Iris pigment epithelial cell (primary cell): ENCODE data around the gene MAST4.

Source experiments
- DNase-seq: peaks from one replicate; pipeline ENCODE4 v3.0.0-alpha.2; 2011; ENCODE audit warnings: low read depth

Gene MAST4

GRCh38 chr5:66595756-66596635 is at the start of gene MAST4:
TSS of gene MAST4 (plus strand) at chr5:66596393. CDS start at chr5:66596656, 263 bp downstream.
- DNase-seq: peak; percentile 86

GRCh38 chr5:66546541-66546940 is 49.7 kb upstream of the MAST4 start:
- DNase-seq: no peak

DNA sequence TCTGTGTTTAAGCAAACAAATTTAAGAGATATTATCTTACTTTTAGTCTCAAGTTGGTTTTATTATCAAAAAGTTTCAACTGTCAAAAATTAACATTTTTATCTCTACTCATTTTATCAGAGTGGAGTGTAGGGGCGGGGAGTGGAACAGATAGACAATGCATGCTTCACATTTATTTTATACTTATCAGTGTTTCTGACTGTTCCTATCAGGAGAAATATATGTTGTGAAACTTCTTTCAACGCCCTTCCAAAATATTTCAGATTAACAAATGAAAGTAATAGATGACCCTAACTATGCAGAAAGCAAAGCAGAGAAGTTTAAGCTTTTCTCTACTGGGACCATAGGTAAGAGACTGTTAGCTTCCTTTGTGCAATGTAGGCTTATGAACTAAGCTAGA is 44.9 kb upstream of the MAST4 start:
- DNase-seq: no peak

GRCh38 chr5:66551945-66552344 is 44.2 kb upstream of the MAST4 start:
- no peak for DNase-seq

DNA sequence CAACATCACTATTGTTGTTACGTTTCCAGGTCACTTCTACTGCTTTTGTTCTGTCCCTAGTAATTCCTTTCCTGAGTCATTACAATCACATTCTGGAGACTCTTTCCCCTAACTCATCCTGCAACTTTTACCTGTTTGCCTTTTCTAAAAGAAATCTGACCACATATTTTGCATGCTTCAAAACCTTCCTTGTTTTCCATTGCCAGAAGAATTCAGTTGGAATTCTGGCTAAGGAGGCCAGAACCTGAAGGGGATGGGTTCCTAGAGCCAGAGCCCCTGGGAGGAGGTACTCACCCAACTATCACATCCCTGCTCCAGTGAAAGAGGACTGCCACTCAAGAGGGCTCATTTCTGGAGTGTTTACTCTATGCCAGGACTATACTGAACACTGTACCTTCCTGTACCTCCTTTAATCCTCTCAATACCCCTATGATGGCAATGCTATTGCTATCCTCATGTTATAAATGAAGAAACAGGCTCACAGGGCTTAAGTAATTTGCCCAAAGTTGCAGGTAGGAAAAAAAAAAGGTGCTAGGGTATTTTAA is 42.8 kb upstream of the MAST4 start:
- no peak for DNase-seq

GRCh38 chr5:66553916-66554575 is 42.1 kb upstream of the MAST4 start:
- peak; percentile 3 for DNase-seq

DNA sequence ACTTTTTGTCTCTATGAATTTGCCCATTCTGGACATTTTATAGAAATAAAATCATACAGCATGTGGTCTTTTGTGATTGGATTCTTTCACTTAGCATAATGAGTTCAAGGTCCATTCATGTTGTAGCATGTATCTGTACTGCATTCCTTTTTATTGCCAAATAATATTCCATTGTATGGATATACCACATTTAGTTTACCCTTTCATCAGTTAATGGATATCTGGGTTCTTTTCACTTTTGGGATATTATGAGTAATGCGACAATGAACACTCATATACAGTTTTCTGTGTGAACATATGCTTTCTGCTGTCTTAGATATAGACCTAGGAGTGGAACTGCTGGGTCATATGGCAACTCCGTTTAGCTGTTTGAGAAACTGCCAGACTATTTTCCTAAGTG is 41.3 kb upstream of the MAST4 start:
- no peak for DNase-seq

DNA sequence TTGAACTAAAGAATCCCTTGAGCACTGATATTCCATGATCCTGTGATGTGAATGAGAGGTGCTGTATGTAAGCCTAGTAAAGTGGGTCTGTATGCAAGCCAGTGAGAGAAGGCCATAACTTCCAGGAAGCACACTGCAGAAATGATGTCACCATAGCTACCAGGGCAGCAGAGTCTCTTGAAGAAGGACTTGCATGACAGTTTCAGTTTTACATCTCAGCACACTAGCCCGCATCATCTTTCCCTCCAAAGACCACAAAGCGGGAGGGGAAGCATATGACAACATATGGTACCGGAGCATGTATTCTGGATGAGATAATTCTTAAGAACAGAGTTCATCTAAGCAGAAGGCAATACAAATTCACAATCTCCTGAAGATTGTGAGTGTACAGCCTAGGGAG is 37.6 kb upstream of the MAST4 start:
- DNase-seq: no peak

- no peak for DNase-seq
These were observed 35.8 kb upstream of the MAST4 start for GRCh38 chr5:66560371-66560770.

- DNase-seq: no peak
These were observed 34.8 kb upstream of the MAST4 start for GRCh38 chr5:66561256-66561990.

DNA sequence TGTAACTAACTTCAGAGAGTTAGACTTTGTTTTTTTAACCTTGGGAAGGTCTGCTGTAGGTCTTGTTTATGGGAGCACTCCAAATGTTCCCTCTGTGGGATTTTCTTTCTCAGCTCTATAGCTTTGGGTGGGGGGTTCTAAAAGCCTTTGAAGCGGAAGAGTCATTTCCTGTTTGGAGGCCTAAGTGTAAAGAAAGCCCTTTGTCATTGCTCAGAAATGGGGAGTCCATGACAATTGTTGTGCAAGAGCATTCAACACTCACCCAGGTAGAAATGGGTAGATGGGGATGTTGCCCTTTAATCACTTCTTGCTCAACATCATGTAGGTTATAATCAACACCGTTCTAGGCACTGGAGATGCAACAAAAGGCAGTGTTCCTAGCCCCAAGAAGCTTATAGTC is 30.3 kb upstream of the MAST4 start:
- DNase-seq: no peak

- DNase-seq: no peak
These were observed 28.7 kb upstream of the MAST4 start for GRCh38 chr5:66567474-66567873.

DNA sequence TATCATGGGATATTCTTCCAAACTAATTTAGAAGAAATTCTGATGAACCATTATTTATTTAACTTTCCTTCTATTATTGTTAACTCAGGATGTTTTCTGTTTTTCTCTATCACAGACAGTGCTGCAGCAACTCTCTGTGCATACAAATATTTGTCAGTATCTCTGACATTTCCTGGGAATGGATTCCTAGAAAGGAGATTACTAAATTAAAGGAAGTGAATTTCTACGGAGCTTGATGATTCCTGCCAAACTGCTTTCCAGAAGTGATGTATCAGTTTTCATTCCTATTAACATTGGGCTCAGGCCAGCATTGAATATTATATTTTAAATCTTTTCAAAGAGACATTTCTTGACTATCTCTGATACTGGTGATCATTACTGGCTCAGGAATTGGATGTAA is 26.0 kb upstream of the MAST4 start:
- no peak for DNase-seq

- DNase-seq: no peak
These were observed 22.5 kb upstream of the MAST4 start for GRCh38 chr5:66573733-66574132.

DNA sequence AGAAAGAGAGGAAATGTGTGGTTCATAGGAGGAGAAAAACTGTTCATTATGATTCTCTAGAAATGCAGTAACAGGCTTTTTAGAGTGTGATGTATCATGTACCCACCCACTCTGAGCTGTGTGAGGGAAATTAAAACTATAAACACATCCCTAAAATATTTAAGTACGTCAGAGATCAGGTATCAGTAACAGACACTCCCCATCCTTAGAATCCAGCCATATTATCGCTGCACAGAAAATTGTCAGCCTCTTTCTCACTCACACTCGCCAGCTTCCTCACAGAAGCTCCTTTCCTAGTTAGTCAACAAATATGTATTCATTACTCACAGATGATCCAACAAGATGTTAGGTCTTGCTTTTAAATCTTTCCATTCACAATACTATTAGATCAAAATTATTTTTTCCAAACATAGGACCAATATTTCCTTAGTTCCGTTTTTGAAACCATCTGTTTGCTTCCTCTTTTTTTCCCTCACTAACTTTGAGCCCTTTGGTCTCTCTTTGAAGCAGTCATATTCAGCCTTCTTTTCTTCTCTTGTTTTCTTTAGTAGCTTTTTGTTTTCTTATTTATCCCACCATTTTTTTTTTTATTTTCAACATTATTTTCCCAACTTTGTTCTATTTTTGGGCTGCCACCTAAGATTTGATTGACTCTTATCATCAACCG is 13.6 kb upstream of the MAST4 start:
- DNase-seq: no peak

DNA sequence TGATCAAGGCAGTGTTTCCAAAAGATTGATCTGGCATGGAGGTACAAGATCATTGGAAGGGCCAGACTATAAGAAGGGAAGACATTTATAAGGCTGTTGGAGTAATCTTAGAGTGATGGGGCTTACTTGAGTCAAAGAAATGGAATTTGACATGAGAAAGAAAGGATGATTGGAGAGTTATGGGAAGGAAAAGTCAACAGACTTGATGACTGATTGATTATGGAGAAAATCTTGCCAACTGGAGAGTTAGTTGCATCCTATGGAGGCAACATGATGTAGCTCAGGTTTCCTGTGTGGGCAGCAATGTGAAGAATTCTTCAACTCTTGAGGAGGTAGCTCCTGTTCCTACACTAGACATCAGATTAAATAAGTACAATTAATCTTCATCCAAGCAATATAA is 10.9 kb upstream of the MAST4 start:
- no peak for DNase-seq

DNA sequence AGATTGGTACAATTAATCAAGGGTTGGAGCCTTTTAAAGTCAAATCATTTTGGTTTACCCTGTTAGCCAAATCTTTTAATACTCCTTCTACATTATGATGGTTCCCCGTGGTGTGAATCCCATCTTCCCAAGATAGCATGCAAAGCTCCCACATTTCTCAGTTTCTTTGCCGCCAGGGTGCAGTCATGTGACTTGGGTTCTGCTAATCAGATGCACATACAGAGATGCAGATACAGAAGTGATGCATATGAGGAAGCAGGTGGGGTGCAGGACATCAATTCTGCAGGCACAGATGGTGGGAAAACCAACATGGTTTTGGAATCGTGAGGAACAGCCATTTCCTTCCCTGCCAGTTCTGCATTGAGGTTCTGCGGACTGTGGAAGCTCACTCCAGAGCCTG is 8.4 kb upstream of the MAST4 start:
- DNase-seq: no peak

GRCh38 chr5:66596636-66597182 is 516 bp downstream of the MAST4 start:
- DNase-seq: no peak

DNA sequence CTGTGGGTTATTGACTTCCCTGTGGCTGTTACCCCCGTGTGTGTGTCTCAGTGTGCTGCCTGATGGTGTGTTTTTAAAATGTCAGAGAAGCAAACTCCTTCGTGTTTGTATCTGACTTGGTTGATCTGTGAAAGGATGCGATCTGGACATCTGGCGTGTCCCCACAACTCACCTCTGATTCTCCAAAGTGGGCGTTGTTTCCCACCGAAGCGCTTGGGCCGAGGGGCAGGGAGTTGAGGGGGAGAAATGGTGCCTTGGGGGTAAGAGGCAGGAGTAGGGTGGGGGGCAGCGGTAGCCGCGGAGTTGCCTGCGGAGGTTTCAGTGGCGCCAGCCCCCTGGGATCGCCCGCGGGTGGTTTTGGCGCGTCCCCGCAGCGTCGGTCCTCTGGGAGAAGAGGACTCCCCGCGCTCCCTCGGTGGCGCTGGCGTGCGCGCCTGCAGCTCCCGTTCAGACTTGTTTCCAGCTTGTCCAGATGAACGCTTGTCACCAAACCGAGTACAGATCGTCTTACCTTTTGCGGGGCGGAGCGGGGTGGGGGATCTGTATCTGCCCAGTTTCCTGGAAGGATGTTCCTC is 1.1 kb downstream of the MAST4 start:
- peak; percentile 10 for DNase-seq

DNA sequence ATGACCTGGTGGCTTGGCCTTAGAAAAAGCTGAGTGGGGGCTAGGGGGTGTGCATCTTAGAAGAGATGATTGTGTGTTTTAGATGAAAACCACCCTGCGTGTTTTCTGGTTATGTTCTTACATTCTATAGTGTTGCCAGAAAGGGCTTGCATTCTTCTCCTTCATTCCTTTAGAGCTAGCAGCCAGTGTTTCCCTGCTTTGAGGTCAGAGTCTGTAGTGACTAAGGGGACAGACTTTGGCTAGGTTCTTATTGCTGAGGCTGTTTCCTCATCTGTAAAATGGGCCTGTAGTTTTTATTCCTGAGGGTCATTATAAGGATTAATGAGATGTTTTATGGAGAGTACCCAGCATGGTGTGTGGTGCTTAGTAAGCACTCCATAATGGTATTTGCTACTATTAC is 6.4 kb downstream of the MAST4 start:
- no peak for DNase-seq

DNA sequence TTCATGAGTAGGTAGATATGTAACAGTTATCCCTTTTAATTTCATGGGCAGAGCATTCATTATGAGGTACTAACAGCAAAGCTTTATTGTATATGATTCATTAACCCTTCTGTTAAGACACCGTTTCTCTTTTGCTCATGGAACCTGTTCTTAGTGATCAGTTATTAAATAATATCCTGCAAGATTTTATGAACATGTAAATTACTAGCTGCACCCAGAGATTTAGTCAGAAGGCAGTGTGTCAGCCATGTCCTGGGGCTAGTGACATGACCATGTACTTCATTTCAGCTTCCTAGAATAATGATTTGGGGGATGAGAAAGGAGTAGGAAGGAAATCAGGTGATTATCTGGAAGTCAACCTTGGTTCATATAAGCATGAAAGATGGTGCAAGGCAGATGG is 7.0 kb downstream of the MAST4 start:
- no peak for DNase-seq
